Fibroblast of peridontal ligament (primary cell): Measurements from ENCODE around the gene ZNF592.
A peak's percentile ranks its signal among the peaks of the same experiment; 100 is the strongest.

ENCODE experiments used
- DNase-seq: peaks from one replicate; pipeline ENCODE4 v3.0.0-alpha.2; 2010; ENCODE audit errors: extremely low read depth

Gene ZNF592

GRCh38 chr15:84811151-84811550, 62.8 kb downstream of the ZNF592 start:
- no peak for DNase-seq

DNA sequence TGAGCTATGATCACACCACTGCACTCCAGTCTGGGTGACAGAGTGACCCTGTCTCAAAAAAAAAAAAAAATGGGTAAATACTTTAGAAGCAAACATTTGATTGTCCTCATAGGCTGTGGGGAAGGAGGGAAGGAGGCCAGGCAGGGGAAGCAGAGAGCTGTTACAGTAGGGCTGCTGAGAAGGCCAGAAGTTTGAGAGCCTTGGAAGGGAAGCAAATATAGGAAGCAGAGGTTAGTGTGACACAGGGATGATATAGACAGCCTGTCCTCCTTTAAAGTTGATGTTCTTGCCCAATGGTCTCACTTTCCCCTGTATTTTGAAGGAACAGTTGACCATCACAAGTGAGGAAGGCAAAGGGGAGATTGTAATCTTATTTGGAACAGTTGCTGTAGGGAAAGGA, 63.4 kb downstream of the ZNF592 start:
- no peak for DNase-seq

DNA sequence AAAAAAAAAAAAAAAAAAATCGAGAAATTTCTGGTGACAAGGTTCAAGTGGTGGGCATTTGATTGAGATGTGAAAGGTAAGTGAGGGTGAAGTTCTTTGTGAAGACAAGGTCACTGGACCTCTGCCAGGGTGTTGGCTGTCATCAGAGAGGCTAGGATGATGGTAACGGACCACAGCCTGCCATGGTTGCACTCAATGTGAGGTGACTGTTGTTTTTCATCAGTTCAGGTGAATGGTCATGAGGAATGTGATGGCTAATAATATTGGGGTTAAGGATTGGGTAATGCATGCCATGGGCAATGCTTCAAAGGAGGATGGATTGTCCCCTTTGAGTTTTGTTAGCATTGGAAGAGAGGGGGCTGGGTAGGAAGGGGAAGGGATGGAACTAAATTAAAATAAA, 64.5 kb downstream of the ZNF592 start:
- DNase-seq = no peak

DNA sequence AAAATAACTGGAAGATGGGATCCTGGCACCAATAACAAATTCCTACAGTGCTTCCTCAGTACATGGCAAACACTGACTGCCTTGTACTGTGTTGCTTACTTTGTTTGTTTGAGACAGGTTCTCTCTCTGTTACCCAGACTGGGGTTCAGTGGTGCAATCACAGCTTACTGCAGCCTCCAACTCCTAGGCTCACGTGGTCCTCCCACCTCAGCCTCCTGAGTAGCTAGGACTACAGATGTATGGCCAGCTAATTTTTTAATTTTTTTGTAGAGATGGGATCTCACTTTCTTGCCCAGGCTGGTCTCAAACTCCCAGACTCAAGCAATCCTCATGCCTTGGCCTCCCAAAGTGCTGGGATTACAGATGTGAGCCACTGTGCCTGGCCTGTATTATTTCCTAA, 65.0 kb downstream of the ZNF592 start:
- DNase-seq = no peak

- DNase-seq = no peak
These were observed 65.5 kb downstream of the ZNF592 start for GRCh38 chr15:84813931-84814330.

DNA sequence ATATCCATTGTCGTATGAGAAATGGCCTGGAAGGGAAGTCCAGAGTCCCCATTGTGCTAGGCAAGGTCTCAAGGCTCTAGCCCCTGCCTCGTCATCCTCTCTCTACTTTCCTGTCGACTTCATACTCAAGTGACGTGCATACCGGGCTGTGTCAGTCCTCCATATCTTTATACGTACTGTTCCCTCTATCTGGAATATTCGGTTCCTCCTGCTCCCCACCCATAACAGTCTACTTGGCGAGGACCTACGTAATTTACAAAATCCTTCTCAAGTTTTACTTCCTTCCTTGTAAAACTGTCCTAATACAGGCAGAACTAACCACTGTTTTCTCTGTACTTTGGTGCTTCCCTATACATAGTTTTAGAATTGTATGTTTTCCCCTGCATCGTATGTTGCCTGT, 66.5 kb downstream of the ZNF592 start:
- no peak for DNase-seq

DNA sequence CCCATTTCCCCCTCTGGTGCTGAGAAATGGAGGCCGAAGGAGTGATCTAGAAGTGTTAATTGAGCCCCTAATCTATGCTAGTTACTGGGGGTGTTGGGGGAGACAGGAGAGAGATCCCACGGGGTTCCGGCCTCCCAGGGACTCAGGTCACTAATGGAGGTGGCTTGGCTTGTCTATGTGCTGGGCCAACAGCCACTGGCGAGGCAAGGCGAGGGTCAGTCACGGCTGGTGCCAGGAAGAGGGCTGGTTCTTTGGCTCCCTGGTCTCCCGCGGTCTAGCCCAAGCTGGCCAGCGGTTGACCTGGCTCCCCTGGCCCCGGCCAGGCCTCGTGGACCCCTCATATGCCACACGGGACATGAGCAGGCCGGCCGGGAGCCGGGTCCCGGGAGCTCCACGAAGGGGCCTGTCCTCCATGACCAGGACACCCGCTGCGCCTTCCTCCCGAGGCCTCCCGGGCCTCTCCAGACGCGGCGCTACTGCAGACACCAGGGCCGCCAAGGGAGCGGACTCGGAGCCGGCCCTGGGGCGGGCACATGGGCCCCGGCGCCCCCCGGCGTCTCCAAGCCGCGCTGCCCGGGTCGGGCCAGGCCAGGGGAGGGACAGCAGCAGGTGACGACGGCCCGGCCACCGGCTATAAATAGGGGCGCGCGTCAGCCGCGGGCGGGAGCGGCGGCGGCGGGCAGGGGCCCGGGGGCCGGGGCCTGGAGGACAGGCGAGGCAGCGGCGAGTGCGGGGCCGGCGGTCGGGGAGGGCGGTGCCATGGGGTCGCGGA, 68.5 kb downstream of the ZNF592 start, which contains the start of gene ALPK3:
Gene ALPK3, plus strand, starts transcription at position 663 of the 772 bp plus-strand sequence. Its CDS starts 97 bp downstream, at position 760.
- DNase-seq = no peak

GRCh38 chr15:84817466-84818081, 69.2 kb downstream of the ZNF592 start:
- DNase-seq = no peak

DNA sequence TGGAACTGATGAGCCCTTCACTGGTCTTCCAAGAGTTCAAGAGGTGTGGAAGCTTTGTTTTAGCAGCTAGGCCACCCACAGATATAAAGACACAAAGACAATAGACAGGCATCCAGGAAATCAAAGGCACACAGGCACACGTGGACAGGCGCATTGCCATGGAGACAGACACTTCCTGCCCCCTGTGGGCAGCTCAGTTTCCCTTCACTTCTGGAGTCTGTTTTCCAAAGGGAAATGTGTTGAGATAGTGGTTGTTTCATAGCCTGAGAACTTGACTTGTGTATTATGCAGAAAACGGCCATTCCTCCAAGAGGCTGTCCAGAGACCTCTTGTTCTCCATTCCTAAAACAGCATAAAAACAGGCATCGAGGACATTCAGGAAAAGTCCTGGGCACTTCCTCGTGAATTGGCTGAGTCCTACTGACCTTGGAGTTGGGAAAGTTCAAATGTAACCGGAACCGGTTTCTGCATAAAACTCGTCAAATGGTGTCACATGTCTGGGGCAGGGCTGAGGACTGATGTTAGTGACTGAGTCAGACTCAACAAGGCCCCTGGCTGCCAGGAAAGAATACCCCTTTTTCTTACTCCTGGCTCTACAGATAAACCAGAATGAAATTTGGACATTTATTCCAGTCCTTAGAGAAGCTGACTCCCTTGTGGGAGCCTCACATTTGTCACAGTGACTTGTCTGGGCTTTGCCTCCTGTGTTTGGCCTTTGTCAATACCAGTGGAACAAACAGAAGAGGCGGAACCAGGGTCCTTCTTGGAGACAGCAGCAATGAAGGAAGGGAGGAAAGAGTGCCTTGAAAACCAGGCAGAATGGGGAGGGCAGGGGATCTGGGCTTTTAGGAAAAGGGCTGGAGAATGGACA, 70.1 kb downstream of the ZNF592 start:
- no peak for DNase-seq

- DNase-seq = no peak
These were observed 70.9 kb downstream of the ZNF592 start for GRCh38 chr15:84819291-84819768.

DNA sequence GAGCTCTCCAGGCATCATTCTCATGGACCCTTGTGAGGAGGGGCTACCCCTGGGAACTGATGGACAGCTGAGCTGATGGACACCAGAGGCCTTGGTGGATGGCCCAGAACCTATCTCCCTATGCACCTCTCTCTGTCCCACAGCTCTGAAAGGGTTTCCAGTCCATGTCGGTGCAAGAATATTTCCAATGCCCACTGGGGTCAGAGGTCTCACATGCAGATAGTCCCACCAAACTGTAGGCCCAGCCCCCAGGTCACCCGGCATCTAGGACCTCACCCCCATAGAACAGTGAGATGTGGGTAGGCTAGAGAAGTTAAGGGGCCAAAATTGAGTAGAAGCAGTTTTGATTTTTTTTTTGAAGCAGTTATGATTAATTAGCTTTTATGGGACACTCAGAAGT, 71.4 kb downstream of the ZNF592 start:
- DNase-seq = no peak

DNA sequence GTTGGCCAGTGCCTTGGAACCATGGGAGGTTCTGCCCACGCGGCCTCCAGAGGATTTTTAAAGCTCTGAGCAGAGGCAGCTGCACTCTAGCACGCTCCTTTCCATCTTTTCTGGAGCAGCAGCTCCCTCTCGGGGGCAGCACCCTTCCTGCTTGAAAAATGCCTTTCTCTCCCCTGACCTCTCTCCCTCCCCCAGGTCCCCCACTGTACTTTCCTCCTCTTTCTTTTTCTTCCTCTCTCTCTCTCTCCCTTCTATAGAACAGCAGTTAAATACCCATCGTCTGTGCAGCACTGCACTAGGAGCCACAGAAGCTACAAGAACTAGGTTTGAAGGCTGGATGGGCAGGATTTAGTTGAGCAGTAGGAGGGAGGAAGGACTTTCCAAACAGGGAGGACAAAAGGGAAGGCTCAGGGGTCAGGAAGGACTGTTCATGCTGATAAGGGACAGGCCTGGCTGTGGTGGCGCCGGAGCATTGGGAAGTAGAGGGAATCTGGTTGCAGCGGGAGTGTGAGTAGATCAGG, 73.2 kb downstream of the ZNF592 start:
- no peak for DNase-seq

DNA sequence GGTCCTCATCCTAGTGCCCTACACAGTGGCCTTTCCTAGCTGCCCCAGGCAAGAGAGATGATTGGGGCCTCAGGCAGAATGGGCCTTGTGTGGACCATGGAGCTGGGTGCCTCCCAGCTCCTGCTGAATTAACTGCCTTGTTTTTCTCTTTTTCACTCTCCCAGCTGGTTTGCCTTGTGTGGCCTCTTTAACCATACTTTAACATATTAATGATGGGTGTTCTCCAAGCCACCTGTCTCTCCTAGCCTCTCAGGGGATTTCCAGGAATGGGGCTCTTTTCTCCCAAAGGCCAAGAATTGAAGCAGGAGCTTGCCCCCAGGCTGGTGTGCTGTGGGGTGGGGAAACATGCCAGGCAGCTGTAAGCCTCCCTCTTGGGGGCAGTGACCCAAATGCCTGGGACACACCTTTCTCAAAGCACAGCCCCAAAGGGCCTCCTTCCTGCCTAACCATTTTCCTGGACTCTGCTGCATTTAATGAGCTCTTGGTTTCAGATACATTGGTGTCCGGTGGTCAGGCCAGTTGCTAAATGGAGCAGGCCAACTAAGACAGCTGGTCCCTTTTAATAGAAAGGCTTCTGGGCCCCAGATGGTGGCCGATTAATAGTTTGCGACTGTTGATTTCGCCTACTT, 74.4 kb downstream of the ZNF592 start:
- DNase-seq = no peak

- DNase-seq = no peak
These were observed 75.0 kb downstream of the ZNF592 start for GRCh38 chr15:84823282-84823878.

- peak; percentile 80 for DNase-seq
These were observed 76.0 kb downstream of the ZNF592 start for GRCh38 chr15:84824260-84825007.

DNA sequence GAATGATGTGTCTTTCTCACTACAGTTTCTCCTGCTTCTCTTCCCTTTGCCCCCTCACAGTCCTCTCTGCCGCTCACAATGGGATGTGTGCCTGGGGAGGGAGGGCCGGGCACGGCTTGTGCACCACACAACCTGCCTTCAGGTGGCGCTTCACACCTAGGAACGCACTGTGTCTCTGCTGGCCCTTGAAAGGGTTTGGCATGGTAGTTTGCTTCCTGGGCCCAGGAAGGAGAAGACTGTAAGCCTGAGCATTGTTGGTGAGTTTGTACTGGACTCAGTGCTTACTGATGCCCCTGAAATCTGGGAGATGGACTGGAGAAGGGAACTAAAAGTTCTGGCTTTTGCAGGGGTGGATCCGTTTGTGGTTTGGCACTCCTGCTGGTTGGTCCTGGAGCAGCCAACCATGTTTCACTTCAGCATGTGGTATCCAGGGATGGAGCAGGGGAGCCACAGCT, 78.0 kb downstream of the ZNF592 start:
- peak; percentile 36 for DNase-seq

DNA sequence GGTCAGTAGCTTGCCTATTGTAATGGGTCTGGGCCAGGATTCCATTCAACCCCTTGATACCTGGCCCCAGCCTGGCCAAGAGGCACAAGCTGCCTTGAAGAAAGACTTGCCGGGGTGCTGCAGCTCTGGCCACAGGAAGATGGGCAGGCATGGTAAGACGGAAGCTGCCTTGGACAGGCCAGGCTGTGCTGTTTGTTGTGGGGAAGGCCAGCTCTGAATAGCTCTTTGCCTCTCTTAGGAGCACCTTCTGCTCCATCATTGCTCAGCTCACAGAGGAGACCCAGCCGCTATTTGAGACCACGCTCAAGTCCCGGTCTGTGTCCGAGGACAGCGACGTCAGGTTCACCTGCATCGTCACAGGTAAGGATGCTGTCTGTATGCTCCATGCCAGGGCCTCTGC, 78.9 kb downstream of the ZNF592 start:
- DNase-seq = no peak

DNA sequence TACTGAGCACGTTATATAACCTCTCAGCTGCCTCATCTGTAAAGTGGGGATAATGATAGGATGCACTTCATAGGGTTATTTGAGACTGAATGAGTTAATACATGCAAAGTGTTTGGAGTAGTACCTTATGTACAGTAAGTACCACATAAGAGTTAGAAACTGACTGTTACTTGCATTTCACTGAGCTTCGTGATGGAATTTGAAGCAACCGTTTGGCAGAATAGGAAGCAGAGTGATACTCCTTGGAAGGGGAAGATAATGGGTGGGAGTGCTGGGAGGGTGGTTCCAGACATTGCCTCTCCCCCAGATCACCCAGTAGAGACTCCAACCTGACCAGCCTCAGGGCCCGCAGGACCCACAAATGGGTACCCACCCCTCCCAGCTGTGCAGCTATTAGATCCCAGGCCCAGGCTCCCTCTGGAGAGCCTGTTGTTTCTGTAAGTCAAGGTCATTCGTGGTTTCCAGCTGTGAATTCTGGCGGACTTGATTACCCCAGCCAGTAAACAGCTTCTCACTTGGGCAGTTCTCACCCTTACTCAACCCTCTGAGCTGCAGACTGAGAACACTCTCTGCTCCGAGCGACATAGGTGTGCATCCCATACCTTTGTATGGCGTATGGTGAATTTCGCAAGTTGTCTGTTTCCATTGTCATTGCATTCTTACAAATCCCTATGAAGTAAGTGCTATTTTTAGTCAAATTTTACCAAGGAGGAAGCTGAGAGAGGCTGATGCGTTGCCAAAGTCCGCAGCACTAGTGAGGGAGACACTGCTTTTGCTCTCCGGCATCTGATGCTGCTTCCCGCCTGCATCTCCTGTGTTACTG, 79.9 kb downstream of the ZNF592 start:
- peak; percentile 10 for DNase-seq

DNA sequence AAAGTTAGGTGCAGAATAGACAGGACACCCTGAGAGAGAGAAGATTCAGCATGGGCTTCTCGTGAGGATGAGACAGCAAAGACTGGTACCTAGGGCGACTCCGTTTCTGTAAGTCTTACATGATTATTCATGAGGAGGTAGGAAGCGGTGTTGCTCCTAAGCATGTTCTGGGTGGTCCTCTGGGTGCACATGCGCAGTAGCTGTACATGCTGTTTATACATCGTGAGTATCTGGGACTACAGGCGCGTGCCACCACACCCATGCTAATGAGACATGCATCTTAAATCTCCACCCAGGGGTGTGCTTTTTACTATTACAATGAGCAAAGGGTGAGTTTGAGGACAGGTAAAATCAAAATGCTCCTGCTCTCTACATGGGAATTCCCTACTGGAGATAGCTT, 81.0 kb downstream of the ZNF592 start:
- DNase-seq = no peak

DNA sequence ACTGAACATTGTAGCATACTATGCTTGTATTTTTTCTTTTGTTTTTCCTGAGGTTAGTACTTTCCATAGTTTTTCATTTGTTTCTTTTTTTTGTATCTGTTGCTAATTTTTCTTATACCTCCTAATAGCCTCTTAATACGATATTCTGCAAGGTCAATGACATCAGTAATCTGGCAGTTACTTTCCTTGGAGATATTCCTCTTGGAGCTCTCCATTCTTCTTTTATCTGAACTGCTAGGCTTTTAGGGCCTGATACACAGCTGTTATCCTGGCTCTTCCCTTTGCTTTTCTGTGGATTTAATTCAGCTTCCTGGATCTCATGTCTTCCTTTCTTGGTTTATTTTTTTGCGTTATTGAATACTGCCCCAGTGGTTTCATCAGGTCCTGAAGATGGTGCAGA, 81.6 kb downstream of the ZNF592 start:
- DNase-seq = no peak
